NOMO-1 treated with DMSO at 0.1 percent for 48 hours (cell line): ENCODE data around the gene TMEM91.
A peak's percentile ranks its signal among the peaks of the same experiment; 100 is the strongest.
"Not testable (repeated sequence)": the region's sequence is repeated elsewhere in the genome, so short reads cannot be mapped to it uniquely, and the experiment has no call there.

ENCODE experiments used
- DNase-seq: peaks from one replicate; lab custom pipeline; 2025; ENCODE audit not compliant: unreplicated experiment; lab: John Stamatoyannopoulos, UW

The TMEM91 gene

DNA sequence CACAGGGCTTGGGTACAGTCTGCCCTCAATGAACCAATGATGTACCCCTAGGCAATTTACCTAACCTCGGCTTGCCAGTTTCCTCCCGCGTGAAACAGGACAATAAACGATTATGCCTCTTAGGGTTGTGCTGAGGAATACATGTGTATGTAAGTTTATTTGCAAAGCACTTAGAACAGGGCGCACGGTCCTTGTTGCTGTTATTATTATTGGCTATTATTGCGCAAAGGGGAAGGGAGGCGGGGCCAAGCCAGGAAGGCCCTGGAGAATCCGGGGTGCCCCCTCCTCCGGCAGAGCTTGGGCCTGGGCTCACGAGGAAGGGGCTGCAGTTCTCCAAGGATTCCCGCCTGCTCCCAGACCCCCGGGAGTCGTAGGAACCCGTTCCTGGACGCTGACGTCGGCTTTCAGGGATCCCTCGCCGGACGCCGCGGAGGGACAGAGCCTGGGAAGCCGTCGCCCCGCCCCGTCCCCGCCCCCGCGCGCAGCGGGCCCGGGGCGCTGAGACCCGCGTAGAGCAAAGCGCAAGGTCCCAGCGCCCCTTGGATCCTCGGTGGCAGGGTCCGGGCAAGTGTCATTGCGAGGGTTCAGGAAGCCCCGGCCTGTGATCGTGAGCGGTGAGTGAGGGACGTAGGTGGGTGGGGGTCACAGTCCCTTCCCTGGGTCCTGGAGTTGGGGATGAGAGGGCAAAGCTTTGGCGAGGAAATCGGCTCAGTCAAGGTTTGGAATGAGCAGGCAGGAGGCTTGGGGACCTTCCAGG, at the start of gene TMEM91:
TMEM91 (plus strand) TSS at position 293 of the 757 bp plus-strand sequence. CDS start 1,777 bp downstream, outside the sequence.
- DNase-seq, result no peak

DNA sequence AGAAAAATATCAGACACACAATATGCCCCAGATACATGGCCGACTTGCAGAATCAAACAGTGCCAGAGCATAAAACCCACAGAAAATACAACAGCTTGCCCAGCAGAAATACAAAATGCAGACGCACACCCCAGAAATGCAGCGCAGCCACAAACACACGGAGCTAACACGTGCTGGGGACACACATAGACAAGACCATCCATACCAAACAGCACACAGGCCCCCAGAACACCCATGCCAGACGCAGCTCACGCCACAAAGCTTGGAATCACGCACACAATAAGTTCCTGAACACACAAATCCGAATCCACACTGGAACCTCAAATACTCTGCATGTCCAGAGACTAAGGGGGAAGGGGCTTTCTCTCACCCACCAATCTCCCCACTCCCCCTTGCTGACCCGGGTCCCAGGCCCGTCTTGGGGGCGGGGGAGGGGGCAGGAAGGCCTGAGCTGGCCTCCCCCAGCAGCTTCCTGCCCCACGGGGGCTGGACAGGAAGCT, 49.2 kb upstream of the TMEM91 start:
- no peak for DNase-seq

GRCh38 chr19:41327576-41328156, 48.7 kb upstream of the TMEM91 start:
- DNase-seq, result peak; percentile 70

- DNase-seq, result peak; percentile 70
Observed at GRCh38 chr19:41328157-41328841, 48.0 kb upstream of the TMEM91 start.

GRCh38 chr19:41328842-41329225, 47.5 kb upstream of the TMEM91 start:
- DNase-seq, result peak; percentile 94

- no peak for DNase-seq
Observed at GRCh38 chr19:41330481-41330880, 45.9 kb upstream of the TMEM91 start.

GRCh38 chr19:41330946-41331678, 45.2 kb upstream of the TMEM91 start:
- DNase-seq, result no peak

DNA sequence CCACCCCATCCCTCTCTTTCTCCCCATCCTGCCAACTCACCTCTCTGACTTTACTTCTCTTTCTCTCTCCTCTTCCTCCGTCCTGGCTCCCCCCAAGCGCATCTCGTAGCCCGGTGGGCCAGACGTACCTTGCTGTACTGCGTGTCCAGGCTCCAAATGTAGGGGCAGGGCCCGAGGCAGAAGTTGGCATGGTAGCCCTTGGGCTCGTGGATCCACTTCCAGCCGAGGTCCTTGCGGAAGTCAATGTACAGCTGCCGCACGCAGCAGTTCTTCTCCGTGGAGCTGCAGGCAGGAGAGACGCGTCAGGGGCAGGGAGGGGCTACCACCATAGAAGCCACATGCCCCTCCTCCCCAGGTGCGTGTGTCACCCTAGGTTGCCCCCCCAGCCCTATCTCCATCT, 44.3 kb upstream of the TMEM91 start:
- no peak for DNase-seq

DNA sequence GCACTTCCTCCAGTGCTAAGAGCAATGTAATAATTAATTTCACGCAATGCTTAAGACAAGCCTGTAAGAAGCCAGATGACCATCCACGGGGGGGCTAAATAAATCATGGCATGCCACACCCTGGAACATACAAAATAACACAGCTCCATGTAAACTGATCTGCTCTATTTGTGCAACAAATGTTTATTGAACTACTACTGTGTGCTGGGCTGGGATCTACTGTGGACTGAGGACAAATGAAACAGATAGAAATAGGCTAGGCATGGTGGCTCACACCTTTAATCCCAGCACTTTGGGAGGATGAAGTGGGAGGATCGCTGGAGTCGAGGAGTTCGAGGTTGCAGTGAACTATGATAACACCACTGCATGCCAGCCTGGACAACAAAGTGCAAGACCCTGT, 43.9 kb upstream of the TMEM91 start:
- no peak for DNase-seq

DNA sequence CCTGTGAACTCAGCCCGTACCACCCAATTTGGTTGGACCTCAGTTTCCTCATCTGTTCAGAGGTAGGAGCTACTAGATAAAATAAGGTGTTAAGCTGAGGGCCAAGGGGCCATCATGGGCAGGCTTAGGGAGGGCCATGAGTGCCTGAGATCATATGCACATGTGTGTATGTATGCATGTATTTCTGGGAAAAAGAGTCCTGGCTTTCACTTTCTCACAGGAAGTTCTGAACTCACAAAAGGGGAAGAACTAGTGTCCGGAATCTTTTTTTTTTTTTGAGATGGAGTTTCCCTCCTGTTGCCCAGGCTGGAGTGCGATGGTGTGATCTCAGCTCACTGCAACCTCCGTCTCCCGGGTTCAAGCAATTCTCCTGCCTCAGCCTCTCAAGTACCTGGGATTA, 41.5 kb upstream of the TMEM91 start:
- peak; percentile 36 for DNase-seq

GRCh38 chr19:41335467-41335866, 40.9 kb upstream of the TMEM91 start:
- no peak for DNase-seq

GRCh38 chr19:41339936-41340335, 36.4 kb upstream of the TMEM91 start:
- no peak for DNase-seq

DNA sequence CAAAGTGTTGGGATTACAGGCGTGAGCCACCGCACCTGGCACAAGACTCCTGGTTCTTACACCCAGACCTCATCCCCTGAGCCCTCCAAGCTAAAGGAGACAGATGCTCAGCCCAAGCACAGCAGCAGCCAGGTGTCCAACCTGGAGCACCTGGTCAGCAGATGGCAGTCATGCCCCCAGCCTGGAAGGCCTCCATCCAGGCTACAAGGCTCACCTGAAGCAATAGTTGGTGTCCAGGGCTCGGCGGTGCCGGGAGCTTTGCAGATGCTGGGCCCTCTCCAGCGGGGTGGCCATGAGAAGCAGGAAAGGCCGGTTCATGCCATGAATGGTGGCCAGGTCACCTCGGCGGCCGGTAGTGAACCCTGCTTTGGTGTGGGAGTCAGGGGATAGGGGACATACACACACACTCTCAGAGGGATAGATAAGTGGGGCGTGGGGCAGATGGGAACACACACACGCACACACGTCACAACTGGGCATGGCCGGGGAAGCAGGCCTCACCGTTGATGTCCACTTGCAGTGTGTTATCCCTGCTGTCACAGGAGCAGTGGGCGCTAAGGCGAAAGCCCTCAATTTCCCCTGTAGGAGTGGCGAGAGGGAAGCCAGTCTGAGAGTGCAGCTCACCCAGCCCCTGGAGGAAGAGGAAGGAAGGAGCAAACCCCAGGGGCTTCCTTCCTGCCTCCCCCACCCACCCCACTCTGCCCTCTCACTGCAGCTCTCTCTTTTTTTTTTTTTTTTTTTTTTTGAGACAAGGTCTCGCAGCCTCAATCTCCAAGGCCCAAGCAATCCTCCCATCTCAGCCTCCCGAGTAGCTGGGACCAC, 34.5 kb upstream of the TMEM91 start:
- no peak for DNase-seq

DNA sequence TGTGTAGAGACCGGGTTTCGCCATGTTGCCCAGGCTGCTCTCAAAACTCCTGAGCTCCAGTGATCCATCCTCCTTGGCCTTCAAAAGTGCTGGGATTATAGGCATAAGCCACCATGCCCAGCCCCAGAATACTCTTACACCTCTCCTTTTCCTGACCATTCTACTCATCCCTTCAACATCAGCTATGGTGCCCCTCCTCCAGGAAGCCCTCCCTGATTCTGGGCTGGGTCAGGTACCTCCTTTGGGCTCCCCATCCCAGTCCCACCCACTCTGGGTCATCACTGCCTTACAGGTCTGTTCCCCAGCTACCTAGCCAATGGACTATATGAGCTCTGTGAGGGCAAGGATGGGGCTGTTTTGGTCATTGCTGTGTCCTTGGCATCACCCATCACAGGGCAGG, 32.2 kb upstream of the TMEM91 start:
- no peak for DNase-seq

- DNase-seq, result not testable (repeated sequence)
Observed at GRCh38 chr19:41346916-41347315, 29.4 kb upstream of the TMEM91 start.

DNA sequence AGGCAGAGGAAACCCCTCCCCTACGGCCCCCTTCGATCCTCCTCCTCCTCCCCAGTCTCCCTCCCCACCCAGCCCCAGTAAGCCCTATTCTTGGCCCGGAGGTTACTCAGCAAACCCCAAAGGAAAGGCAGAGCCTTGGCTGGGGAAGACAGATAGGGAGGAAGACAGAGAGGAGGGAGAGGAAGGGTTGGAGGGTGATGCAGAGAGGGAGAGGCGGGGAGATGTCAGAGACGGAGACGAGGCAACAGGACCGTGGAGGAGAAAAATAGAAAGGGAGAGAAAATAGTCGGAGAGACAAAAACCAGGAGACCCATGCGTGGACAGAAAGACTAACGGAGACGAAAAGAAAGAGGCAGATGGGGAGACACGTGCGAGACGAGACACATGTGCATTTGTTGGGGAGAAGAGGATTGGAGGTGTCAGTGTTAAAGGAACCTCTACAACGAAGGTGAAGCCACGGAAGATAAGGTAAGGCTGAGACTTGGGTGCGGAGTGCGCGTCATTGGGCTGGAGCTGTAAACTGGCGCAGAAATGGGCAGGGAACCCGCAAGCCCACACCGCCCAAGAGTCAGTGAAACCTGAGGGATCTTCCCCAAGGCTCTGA, 25.5 kb upstream of the TMEM91 start:
- no peak for DNase-seq

DNA sequence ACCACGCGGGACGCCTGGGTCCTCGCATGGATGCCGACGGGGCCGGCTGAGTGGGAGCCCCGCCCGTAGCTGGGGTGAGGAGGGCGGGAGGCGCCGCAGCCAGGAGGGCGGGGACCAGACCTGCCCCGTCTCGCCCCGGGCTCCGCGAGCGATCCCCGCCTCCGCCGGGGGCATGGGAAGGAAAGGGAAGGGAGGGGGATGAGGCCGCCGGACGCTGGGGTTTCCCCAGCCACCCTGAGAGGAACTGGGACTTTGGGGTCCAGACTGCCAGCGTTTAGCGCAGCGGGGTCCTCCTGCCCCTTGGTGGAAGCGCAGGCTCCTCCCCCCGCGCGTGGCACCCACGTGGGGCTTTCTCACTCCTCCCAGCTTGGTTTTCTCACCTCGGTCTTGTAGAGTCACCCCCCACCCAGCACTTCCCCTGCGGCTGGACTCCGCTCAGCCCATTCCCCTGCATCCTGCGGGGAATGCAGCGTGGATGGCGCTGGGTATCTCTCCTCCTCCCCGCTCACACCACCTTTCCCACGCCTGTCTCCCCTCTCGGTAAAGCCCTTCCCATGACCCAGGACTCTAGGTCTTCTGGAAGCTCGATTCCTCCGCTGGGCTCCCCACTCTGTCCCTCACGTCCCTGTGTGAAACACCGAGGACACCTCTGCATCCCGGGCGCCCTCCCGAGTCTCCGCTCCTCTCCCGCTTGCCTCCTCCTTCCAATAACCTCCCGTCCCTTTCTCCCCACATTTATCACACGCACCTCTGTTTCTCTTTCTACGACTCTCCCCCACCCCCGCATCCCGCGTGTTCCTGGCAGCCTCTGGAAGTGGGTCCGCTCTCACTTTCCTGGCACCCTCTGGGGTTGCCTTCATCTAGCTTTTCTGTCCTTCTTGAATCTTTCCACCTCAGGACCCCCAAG, 24.7 kb upstream of the TMEM91 start:
- DNase-seq, result peak; percentile 66

GRCh38 chr19:41352279-41352608, 24.1 kb upstream of the TMEM91 start:
- DNase-seq, result no peak
